Measurements from ENCODE around the gene APOL2. TPM values are rescaled to one million over a fixed set of nuclear protein-coding genes. Genes with fewer than 3 reads are reported as not detected.

The APOL2 gene
- polyA plus RNA-seq, 1 donor (not counting 4 experiments of a cell fraction or from before 2014, with no cell fraction given), result 8.9 TPM

DNA sequence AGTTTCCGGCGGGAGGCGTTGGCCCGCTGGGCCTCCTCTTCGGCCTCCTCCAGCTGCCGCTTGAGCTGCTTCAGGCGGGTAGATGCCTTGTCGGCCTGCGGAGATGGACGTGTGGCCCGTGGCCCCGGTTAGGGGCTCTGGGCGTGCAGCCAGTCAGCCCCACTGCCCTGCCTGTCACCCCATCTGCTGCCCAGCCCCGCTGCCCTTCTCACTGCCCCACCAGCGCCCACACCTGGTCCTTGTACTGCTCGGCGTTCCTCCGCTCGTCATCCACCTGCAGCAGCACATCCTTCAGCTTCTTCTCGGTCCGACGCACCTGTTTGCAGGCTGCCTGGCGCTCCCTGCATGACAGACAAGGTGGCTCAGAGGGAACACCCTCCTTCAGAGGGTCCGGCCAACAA, 44.8 kb upstream of the APOL2 start:
- Histone ChIP-seq H3K9ac (ENCODE audit: control insufficient read depth, extremely low read depth, insufficient read depth, low read length) (no peak overlapping the region), H3K4me2 (ENCODE audit: control insufficient read depth, extremely low read depth, insufficient read depth, low read depth, low read length) (no peak overlapping the region), H3K79me2 (ENCODE audit: control insufficient read depth, insufficient read depth, low read length) (peaks cover 8% of the 10 kb centered on the region), H3K9me1 (ENCODE audit: control insufficient read depth, extremely low read depth, insufficient read depth, low read length) (no peaks in the 10 kb centered on the region), H3K27ac (ENCODE audit: control insufficient read depth, insufficient read depth, low read length) (no peak overlapping the region), H2AFZ (ENCODE audit: control insufficient read depth, low read length) (no peak overlapping the region), H3K27me3 (ENCODE audit: control insufficient read depth, extremely low read depth, insufficient read depth, low read length) (no peaks in the 10 kb centered on the region), H3K4me1 (ENCODE audit: control insufficient read depth, extremely low read depth, insufficient read depth, low read length) (no peaks in the 10 kb centered on the region), H3K4me3 (ENCODE audit: control insufficient read depth in 2 of 3, extremely low read depth in 1 of 3, insufficient read depth in 2 of 3, low read depth in 1 of 3, low read length in 3 of 3) (no peak overlapping the region), H4K20me1 (ENCODE audit: control insufficient read depth, extremely low read depth, insufficient read depth, low read length) (peaks cover 39% of the 10 kb centered on the region), H3K9me3 (ENCODE audit: control insufficient read depth, low read depth, low read length) (no peaks in the 10 kb centered on the region), H3K36me3 (ENCODE audit: control insufficient read depth in 2 of 2, extremely low read depth in 1 of 2, insufficient read depth in 2 of 2, low read length in 2 of 2) (peaks cover 66 to 70% of the 10 kb centered on the region in 2 experiments)
- no peak for TF ChIP-seq EZH2 (IDR thresholded peaks at IDR 0.05; ENCODE audit: low read length)
- TF ChIP-seq, protein P1, sequence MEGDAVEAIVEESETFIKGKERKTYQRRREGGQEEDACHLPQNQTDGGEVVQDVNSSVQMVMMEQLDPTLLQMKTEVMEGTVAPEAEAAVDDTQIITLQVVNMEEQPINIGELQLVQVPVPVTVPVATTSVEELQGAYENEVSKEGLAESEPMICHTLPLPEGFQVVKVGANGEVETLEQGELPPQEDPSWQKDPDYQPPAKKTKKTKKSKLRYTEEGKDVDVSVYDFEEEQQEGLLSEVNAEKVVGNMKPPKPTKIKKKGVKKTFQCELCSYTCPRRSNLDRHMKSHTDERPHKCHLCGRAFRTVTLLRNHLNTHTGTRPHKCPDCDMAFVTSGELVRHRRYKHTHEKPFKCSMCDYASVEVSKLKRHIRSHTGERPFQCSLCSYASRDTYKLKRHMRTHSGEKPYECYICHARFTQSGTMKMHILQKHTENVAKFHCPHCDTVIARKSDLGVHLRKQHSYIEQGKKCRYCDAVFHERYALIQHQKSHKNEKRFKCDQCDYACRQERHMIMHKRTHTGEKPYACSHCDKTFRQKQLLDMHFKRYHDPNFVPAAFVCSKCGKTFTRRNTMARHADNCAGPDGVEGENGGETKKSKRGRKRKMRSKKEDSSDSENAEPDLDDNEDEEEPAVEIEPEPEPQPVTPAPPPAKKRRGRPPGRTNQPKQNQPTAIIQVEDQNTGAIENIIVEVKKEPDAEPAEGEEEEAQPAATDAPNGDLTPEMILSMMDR (optimal IDR thresholded peaks at IDR 0.05 in 1 of 3, IDR thresholded peaks at IDR 0.05 in 1 of 3, conservative IDR thresholded peaks at IDR 0.05 in 1 of 3; ENCODE audit: extremely low read depth in 1 of 3, insufficient read depth in 2 of 3, low read length in 3 of 3), result no peak
- FAIRE-seq, result no peak
- dilution Hi-C loops (cut with MboI; ENCODE audit: extremely low pct_ligation_motif_present, low sequenced_read_pairs), result no loop called here
- no peak for DNase-seq (ENCODE audit: low read depth, low spot score)

DNA sequence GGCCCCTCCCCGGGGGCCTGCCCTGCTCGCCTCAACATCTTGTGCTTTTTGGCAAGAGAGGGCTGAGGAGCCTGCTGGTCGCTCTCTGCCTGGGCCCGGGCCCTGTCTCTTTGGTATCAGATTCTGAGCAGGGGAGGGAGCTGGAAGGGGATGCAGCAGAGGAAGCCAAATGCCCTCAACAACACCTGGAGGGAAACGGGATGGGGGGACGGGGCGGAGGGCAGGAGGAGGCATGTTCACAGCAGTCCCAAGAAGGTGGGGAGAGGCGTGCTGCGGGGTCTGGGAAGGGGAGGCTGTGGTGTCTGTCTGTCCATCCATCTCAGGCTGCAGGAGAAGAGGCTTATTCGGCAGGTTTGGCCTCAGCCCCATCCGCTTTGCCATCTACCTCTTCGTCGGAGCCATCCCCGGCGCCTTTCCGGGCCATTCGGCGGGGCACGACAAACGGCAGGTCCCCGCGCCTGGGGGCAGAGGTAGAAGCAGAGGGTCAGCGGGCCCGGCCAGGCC, 43.1 kb upstream of the APOL2 start:
- Histone ChIP-seq H3K9ac (ENCODE audit: control insufficient read depth, extremely low read depth, insufficient read depth, low read length) (no peak overlapping the region), H2AFZ (ENCODE audit: control insufficient read depth, low read length) (no peak overlapping the region), H3K4me3 (ENCODE audit: control insufficient read depth in 2 of 3, extremely low read depth in 1 of 3, insufficient read depth in 2 of 3, low read depth in 1 of 3, low read length in 3 of 3) (no peak overlapping the region), H3K9me3 (ENCODE audit: control insufficient read depth, low read depth, low read length) (no peaks in the 10 kb centered on the region), H3K4me2 (ENCODE audit: control insufficient read depth, extremely low read depth, insufficient read depth, low read depth, low read length) (no peak overlapping the region), H3K4me1 (ENCODE audit: control insufficient read depth, extremely low read depth, insufficient read depth, low read length) (no peaks in the 10 kb centered on the region), H3K9me1 (ENCODE audit: control insufficient read depth, extremely low read depth, insufficient read depth, low read length) (no peaks in the 10 kb centered on the region), H3K27ac (ENCODE audit: control insufficient read depth, insufficient read depth, low read length) (no peak overlapping the region), H3K36me3 (ENCODE audit: control insufficient read depth in 2 of 2, extremely low read depth in 1 of 2, insufficient read depth in 2 of 2, low read length in 2 of 2) (peaks cover 52 to 53% of the 10 kb centered on the region in 2 experiments), H3K27me3 (ENCODE audit: control insufficient read depth, extremely low read depth, insufficient read depth, low read length) (no peaks in the 10 kb centered on the region), H3K79me2 (ENCODE audit: control insufficient read depth, insufficient read depth, low read length) (peaks cover 2% of the 10 kb centered on the region), H4K20me1 (ENCODE audit: control insufficient read depth, extremely low read depth, insufficient read depth, low read length) (peaks cover 35% of the 10 kb centered on the region)
- dilution Hi-C loops (cut with MboI; ENCODE audit: extremely low pct_ligation_motif_present, low sequenced_read_pairs), result no loop called here
- no peak for DNase-seq (ENCODE audit: low read depth, low spot score)
- no peak for TF ChIP-seq EZH2 (IDR thresholded peaks at IDR 0.05; ENCODE audit: low read length)
- TF ChIP-seq, protein P1 (optimal IDR thresholded peaks at IDR 0.05 in 1 of 3, IDR thresholded peaks at IDR 0.05 in 1 of 3, conservative IDR thresholded peaks at IDR 0.05 in 1 of 3; ENCODE audit: extremely low read depth in 1 of 3, insufficient read depth in 2 of 3, low read length in 3 of 3), result no peak
- no peak for FAIRE-seq

Data from keratinocyte (primary cell).